Inferior parietal cortex (tissue), 1 donor: Measurements from ENCODE around the gene AUH.
"Not testable (repeated sequence)": the region's sequence is repeated elsewhere in the genome, so short reads cannot be mapped to it uniquely, and the experiment has no call there.

Experiments used
- DNase-seq: peaks from one replicate; pipeline ENCODE4 v3.0.0-alpha.2; 2016; ENCODE audit errors: extremely low spot score

Gene AUH

GRCh38 chr9:91378695-91379127, 17.0 kb upstream of the AUH start:
- no peak for DNase-seq

GRCh38 chr9:91378054-91378453, 16.3 kb upstream of the AUH start:
- not testable (repeated sequence) for DNase-seq

GRCh38 chr9:91376239-91376638, 14.5 kb upstream of the AUH start:
- no peak for DNase-seq

- DNase-seq, result no peak
These were observed 13.2 kb upstream of the AUH start for GRCh38 chr9:91374939-91375338.

- no peak for DNase-seq
These were observed 10.2 kb upstream of the AUH start for GRCh38 chr9:91371894-91372293.

- DNase-seq, result not testable (repeated sequence)
These were observed 8.3 kb upstream of the AUH start for GRCh38 chr9:91370006-91370405.

- no peak for DNase-seq
These were observed 3.0 kb upstream of the AUH start for GRCh38 chr9:91364702-91365101.

- DNase-seq, result no peak
These were observed 2.3 kb upstream of the AUH start for GRCh38 chr9:91364005-91364404.

GRCh38 chr9:91362051-91362611, 413 bp upstream of the AUH start:
- no peak for DNase-seq

GRCh38 chr9:91360551-91361290, 997 bp downstream of the AUH start:
- DNase-seq, result peak; percentile 55

- DNase-seq, result peak; percentile 17
These were observed 1.8 kb downstream of the AUH start for GRCh38 chr9:91359734-91360470.

GRCh38 chr9:91359083-91359482, 2.6 kb downstream of the AUH start:
- DNase-seq, result no peak

- DNase-seq, result no peak
These were observed 6.8 kb downstream of the AUH start for GRCh38 chr9:91354881-91355280.

- DNase-seq, result no peak
These were observed 12.6 kb downstream of the AUH start for GRCh38 chr9:91349115-91349555.

- DNase-seq, result no peak
These were observed 13.4 kb downstream of the AUH start for GRCh38 chr9:91348191-91348807.

- DNase-seq, result no peak
These were observed 14.3 kb downstream of the AUH start for GRCh38 chr9:91347377-91347776.

- no peak for DNase-seq
These were observed 15.1 kb downstream of the AUH start for GRCh38 chr9:91346644-91347043.

GRCh38 chr9:91345978-91346377, 15.7 kb downstream of the AUH start:
- no peak for DNase-seq

GRCh38 chr9:91342575-91342974, 19.1 kb downstream of the AUH start:
- DNase-seq, result no peak

- DNase-seq, result no peak
These were observed 20.0 kb downstream of the AUH start for GRCh38 chr9:91341749-91342148.

- no peak for DNase-seq
These were observed 20.4 kb downstream of the AUH start for GRCh38 chr9:91341258-91341746.

- no peak for DNase-seq
These were observed 21.2 kb downstream of the AUH start for GRCh38 chr9:91340395-91340967.
